Measurements from ENCODE around the gene SRGAP1.
A peak's percentile ranks its signal among the peaks of the same experiment; 100 is the strongest.

SRGAP1 gene

DNA sequence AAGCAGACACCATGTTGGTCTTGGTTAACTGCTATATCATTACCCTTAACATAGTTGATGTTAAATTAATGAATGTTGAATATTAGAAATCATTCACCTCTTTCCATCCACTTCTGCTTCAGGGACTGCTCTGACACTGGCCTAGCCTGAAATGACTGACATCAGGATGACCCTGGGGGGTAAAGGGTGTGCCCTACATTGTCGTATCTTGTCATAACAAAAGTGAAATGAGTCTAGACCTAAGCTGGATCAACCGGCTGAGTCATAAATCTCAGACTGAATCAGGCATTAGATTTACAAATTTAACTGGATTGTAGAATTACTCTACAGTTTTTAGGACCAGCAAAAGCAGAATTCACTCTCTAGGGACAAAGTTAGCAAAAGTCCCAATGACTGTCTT is 342.3 kb downstream of the SRGAP1 start:
- no peak for DNase-seq
- Histone ChIP-seq H3K36me3 (ENCODE audit: control insufficient read depth in 4 of 4, insufficient read depth in 4 of 4, low read length in 3 of 4) (peaks cover 0 to 4% (median 0%) of the 10 kb centered on the region in 4 experiments), H3K27me3 (replicated peaks in 2 of 5; ENCODE audit: control insufficient read depth in 4 of 5, insufficient read depth in 5 of 5, low read length in 4 of 5) (no peaks in the 10 kb centered on the region), H3K4me3 (ENCODE audit: control insufficient read depth in 1 of 7, extremely low read depth in 1 of 7, insufficient read depth in 4 of 7, low read depth in 2 of 7, low read length in 6 of 7) (no peak overlapping the region), H3K4me1 (ENCODE audit: control extremely low read depth in 1 of 4, control insufficient read depth in 4 of 4, insufficient read depth in 4 of 4, low read length in 3 of 4) (no peaks in the 10 kb centered on the region), H3K27ac (ENCODE audit: insufficient read depth in 1 of 2, low read depth in 1 of 2, low read length in 2 of 2, poor library complexity in 1 of 2, severe bottlenecking in 2 of 2) (no peak overlapping the region), H3K9me3 (ENCODE audit: control extremely low read depth in 1 of 5, control insufficient read depth in 4 of 5, insufficient read depth in 2 of 5, low read depth in 1 of 5, low read length in 4 of 5) (no peaks in the 10 kb centered on the region)
- no CpG with 5 or more reads among the region's 2 CpGs for WGBS (ENCODE audit: insufficient coverage)
- ChIA-PET CTCF (no interaction called here), POLR2A (no interaction called here)

DNA sequence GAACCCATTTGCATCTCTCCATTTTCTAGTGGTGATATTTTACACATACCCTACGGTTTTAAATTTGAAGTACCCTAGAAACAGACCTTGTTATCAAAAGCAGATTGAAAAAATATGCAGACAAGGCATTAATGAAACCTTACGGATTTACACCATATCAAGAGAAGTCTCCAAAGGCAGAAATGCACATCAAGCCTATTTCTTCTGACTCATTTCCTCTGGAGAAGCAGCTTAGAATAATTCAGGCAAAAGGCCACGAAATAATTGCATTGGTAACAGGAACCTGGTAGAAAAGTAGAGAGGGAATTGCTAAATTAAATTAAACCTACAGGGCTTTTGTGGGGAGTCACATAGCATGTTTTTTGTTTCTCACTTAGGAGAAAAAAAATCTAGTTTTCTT is 342.9 kb downstream of the SRGAP1 start:
- WGBS (ENCODE audit: insufficient coverage): 86% methylated on average over 1 of the region's 3 CpGs
- Histone ChIP-seq H3K27me3 (replicated peaks in 2 of 5; ENCODE audit: control insufficient read depth in 4 of 5, insufficient read depth in 5 of 5, low read length in 4 of 5) (no peaks in the 10 kb centered on the region), H3K36me3 (ENCODE audit: control insufficient read depth in 4 of 4, insufficient read depth in 4 of 4, low read length in 3 of 4) (peaks cover 0 to 9% (median 2%) of the 10 kb centered on the region in 4 experiments), H3K4me3 (ENCODE audit: control insufficient read depth in 1 of 7, extremely low read depth in 1 of 7, insufficient read depth in 4 of 7, low read depth in 2 of 7, low read length in 6 of 7) (no peak overlapping the region), H3K9me3 (ENCODE audit: control extremely low read depth in 1 of 5, control insufficient read depth in 4 of 5, insufficient read depth in 2 of 5, low read depth in 1 of 5, low read length in 4 of 5) (no peaks in the 10 kb centered on the region), H3K27ac (ENCODE audit: insufficient read depth in 1 of 2, low read depth in 1 of 2, low read length in 2 of 2, poor library complexity in 1 of 2, severe bottlenecking in 2 of 2) (no peak overlapping the region), H3K4me1 (ENCODE audit: control extremely low read depth in 1 of 4, control insufficient read depth in 4 of 4, insufficient read depth in 4 of 4, low read length in 3 of 4) (no peaks in the 10 kb centered on the region)
- peak in 2 of 3 donors; percentile 25 to 42 for DNase-seq
- CTCF ChIA-PET: no interaction called here
- POLR2A ChIA-PET: no interaction called here

DNA sequence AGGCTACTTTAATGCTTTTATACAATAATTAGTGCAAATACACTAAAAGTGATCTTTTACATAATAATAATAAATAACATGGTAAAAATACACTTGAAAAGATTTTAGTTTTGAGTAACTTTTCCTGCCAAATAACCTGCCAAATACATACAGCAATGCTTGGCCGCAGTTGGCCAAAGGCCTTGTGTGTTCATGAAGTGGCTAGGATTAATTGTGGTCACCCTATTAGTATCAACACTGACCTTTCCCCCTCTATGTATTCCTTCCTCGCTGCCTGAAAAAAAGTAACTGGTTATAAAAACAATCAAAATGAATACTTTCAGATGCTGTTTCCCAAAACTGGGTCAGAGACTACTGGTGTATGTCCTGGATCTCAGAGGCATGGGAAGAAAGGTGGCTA is 343.3 kb downstream of the SRGAP1 start:
- ChIA-PET POLR2A (no interaction called here), CTCF (no interaction called here)
- Histone ChIP-seq H3K4me3 (ENCODE audit: control insufficient read depth in 1 of 7, extremely low read depth in 1 of 7, insufficient read depth in 4 of 7, low read depth in 2 of 7, low read length in 6 of 7) (no peak overlapping the region), H3K9me3 (ENCODE audit: control extremely low read depth in 1 of 5, control insufficient read depth in 4 of 5, insufficient read depth in 2 of 5, low read depth in 1 of 5, low read length in 4 of 5) (no peaks in the 10 kb centered on the region), H3K27ac (ENCODE audit: insufficient read depth in 1 of 2, low read depth in 1 of 2, low read length in 2 of 2, poor library complexity in 1 of 2, severe bottlenecking in 2 of 2) (no peak overlapping the region), H3K4me1 (ENCODE audit: control extremely low read depth in 1 of 4, control insufficient read depth in 4 of 4, insufficient read depth in 4 of 4, low read length in 3 of 4) (no peaks in the 10 kb centered on the region), H3K27me3 (replicated peaks in 2 of 5; ENCODE audit: control insufficient read depth in 4 of 5, insufficient read depth in 5 of 5, low read length in 4 of 5) (no peaks in the 10 kb centered on the region), H3K36me3 (ENCODE audit: control insufficient read depth in 4 of 4, insufficient read depth in 4 of 4, low read length in 3 of 4) (peaks cover 0 to 14% (median 4%) of the 10 kb centered on the region in 4 experiments)
- DNase-seq: no peak
- 100% methylated on average over 1 of the region's 2 CpGs for WGBS (ENCODE audit: insufficient coverage)

DNA sequence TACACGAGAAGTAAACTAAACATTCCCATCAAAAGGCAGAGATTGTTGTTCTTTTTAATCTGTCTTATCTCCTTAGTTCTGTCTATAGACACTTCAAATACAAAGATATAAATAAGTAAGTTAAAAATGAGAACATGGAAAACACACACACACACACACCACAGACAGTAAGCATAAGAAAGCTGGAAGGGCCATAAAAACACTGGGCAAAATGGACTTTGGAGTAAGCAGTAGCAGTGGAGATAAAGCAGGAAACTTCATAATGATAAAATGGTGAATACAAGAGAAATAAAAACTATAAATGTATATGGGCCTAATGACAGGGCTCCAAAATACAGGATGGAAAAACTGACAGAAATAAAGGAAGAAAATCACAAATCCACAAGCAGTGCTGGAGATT is 345.0 kb downstream of the SRGAP1 start:
- Histone ChIP-seq H3K4me1 (ENCODE audit: control extremely low read depth in 1 of 4, control insufficient read depth in 4 of 4, insufficient read depth in 4 of 4, low read length in 3 of 4) (no peaks in the 10 kb centered on the region), H3K27me3 (replicated peaks in 2 of 5; ENCODE audit: control insufficient read depth in 4 of 5, insufficient read depth in 5 of 5, low read length in 4 of 5) (no peaks in the 10 kb centered on the region), H3K36me3 (ENCODE audit: control insufficient read depth in 4 of 4, insufficient read depth in 4 of 4, low read length in 3 of 4) (peaks cover 7 to 23% (median 15%) of the 10 kb centered on the region in 4 experiments), H3K9me3 (ENCODE audit: control extremely low read depth in 1 of 5, control insufficient read depth in 4 of 5, insufficient read depth in 2 of 5, low read depth in 1 of 5, low read length in 4 of 5) (no peaks in the 10 kb centered on the region), H3K4me3 (ENCODE audit: control insufficient read depth in 1 of 7, extremely low read depth in 1 of 7, insufficient read depth in 4 of 7, low read depth in 2 of 7, low read length in 6 of 7) (no peak overlapping the region), H3K27ac (ENCODE audit: insufficient read depth in 1 of 2, low read depth in 1 of 2, low read length in 2 of 2, poor library complexity in 1 of 2, severe bottlenecking in 2 of 2) (no peak overlapping the region)
- ChIA-PET CTCF (no interaction called here), POLR2A (no interaction called here)
- DNase-seq: no peak
- no CpG with 5 or more reads among the region's 1 CpG for WGBS (ENCODE audit: insufficient coverage)

DNA sequence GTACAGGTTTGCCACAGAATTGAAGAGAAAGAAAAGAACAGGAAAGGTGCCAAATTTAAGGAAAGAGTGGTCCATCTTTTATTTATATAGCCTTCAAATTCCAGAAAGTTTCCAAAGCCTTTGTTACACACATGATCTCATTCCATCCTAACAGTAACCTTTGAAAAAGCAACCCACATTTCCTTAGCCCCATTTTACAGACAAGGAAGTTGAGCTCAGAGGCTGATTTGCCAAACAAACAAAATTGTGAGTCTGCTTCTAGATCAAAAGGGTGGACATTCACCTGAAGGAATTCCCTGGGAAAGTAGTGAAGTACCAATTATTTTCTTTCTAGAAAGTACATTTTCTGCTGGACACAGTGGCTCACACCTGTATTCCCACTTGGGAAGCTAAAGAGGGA is 345.6 kb downstream of the SRGAP1 start:
- Histone ChIP-seq H3K27ac (ENCODE audit: insufficient read depth in 1 of 2, low read depth in 1 of 2, low read length in 2 of 2, poor library complexity in 1 of 2, severe bottlenecking in 2 of 2) (no peak overlapping the region), H3K9me3 (ENCODE audit: control extremely low read depth in 1 of 5, control insufficient read depth in 4 of 5, insufficient read depth in 2 of 5, low read depth in 1 of 5, low read length in 4 of 5) (no peaks in the 10 kb centered on the region)

DNA sequence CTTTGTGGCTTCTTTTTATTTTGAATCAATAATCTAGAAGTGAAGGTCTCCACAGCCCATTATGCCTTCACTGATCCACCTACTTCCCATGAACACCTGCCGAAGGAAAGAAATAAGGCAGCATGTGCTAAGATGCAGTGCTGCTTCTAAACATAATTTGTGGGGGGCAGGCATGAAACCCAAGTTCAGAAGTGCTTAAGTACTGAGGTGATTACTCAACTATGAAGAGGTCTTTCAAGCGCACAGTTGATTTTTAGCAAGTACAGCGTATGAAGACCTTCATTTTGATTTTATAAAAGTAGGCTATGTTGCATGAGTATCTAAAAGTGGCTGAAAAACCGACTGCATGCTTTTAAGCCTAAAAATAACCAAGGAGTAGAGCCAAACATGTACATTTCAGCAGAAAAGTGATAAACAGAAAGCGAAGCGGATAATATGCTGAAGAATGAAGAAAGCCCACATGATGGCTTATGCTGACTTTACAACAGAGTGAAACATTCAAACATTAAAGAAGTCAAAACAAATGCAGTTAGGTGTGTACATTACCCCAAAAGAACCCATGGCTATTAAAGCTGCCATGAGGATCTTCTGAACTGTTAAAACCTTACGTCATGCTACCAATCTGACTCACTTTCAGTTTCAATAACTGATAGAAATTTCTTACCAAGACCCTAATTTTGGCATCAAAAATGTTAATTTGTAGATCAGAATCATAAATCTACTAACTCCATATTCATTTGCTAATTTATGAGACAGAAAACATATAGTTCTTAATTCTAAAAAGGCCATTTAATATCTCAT is 348.3 kb downstream of the SRGAP1 start:
- ChIA-PET CTCF (no interaction called here), POLR2A (no interaction called here)
- H3K36me3 ChIP-seq (ENCODE audit: control insufficient read depth in 4 of 4, insufficient read depth in 4 of 4, low read length in 3 of 4): peaks cover 7 to 27% (median 20%) of the 10 kb centered on the region in 4 experiments
- no peak overlapping the region for H3K4me3 ChIP-seq (ENCODE audit: control insufficient read depth in 1 of 7, extremely low read depth in 1 of 7, insufficient read depth in 4 of 7, low read depth in 2 of 7, low read length in 6 of 7)
- 94% methylated on average over 3 of the region's 7 CpGs for WGBS (ENCODE audit: insufficient coverage)
- H3K27ac ChIP-seq (ENCODE audit: insufficient read depth in 1 of 2, low read depth in 1 of 2, low read length in 2 of 2, poor library complexity in 1 of 2, severe bottlenecking in 2 of 2): no peak overlapping the region
- H3K4me1 ChIP-seq (ENCODE audit: control extremely low read depth in 1 of 4, control insufficient read depth in 4 of 4, insufficient read depth in 4 of 4, low read length in 3 of 4): no peaks in the 10 kb centered on the region
- no peaks in the 10 kb centered on the region for H3K9me3 ChIP-seq (ENCODE audit: control extremely low read depth in 1 of 5, control insufficient read depth in 4 of 5, insufficient read depth in 2 of 5, low read depth in 1 of 5, low read length in 4 of 5)
- H3K27me3 ChIP-seq (replicated peaks in 2 of 5; ENCODE audit: control insufficient read depth in 4 of 5, insufficient read depth in 5 of 5, low read length in 4 of 5): no peaks in the 10 kb centered on the region
- no peak for DNase-seq

More for the DNA sequence above, 345.6 kb downstream of the SRGAP1 start:
- H3K36me3 ChIP-seq (ENCODE audit: control insufficient read depth in 4 of 4, insufficient read depth in 4 of 4, low read length in 3 of 4): peaks cover 7 to 25% (median 19%) of the 10 kb centered on the region in 4 experiments
- H3K27me3 ChIP-seq (replicated peaks in 2 of 5; ENCODE audit: control insufficient read depth in 4 of 5, insufficient read depth in 5 of 5, low read length in 4 of 5): no peaks in the 10 kb centered on the region
- no peak for DNase-seq
- no peak overlapping the region for H3K4me3 ChIP-seq (ENCODE audit: control insufficient read depth in 1 of 7, extremely low read depth in 1 of 7, insufficient read depth in 4 of 7, low read depth in 2 of 7, low read length in 6 of 7)
- ChIA-PET POLR2A (no interaction called here), CTCF (no interaction called here)
- no peaks in the 10 kb centered on the region for H3K4me1 ChIP-seq (ENCODE audit: control extremely low read depth in 1 of 4, control insufficient read depth in 4 of 4, insufficient read depth in 4 of 4, low read length in 3 of 4)

DNA sequence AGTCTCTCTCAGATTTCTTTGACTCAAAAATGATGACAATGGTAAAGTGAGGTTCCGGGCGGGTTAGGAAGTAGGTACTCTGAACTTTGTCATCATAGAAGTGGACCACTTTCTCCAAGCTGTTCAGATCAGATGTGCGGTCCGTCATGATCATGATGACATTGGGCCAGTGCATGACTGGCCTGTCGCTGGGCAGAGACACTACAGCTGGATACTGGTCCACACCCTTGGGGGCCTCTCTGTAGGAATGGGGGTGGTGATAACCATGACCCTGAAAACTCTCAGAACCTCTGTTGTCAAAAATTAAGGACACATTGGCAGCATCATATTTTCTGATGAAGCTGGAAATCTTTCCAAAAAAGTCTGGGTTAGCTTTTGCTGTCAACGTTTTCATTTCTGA is 349.4 kb downstream of the SRGAP1 start:
- Histone ChIP-seq H3K36me3 (ENCODE audit: control insufficient read depth in 4 of 4, insufficient read depth in 4 of 4, low read length in 3 of 4) (peaks cover 7 to 27% (median 20%) of the 10 kb centered on the region in 4 experiments), H3K27me3 (replicated peaks in 2 of 5; ENCODE audit: control insufficient read depth in 4 of 5, insufficient read depth in 5 of 5, low read length in 4 of 5) (no peaks in the 10 kb centered on the region), H3K4me1 (ENCODE audit: control extremely low read depth in 1 of 4, control insufficient read depth in 4 of 4, insufficient read depth in 4 of 4, low read length in 3 of 4) (no peaks in the 10 kb centered on the region), H3K9me3 (ENCODE audit: control extremely low read depth in 1 of 5, control insufficient read depth in 4 of 5, insufficient read depth in 2 of 5, low read depth in 1 of 5, low read length in 4 of 5) (no peaks in the 10 kb centered on the region), H3K27ac (ENCODE audit: insufficient read depth in 1 of 2, low read depth in 1 of 2, low read length in 2 of 2, poor library complexity in 1 of 2, severe bottlenecking in 2 of 2) (no peak overlapping the region), H3K4me3 (ENCODE audit: control insufficient read depth in 1 of 7, extremely low read depth in 1 of 7, insufficient read depth in 4 of 7, low read depth in 2 of 7, low read length in 6 of 7) (no peak overlapping the region)
- WGBS (ENCODE audit: insufficient coverage): 100% methylated on average over 6 of the region's 6 CpGs
- POLR2A ChIA-PET: no interaction called here
- CTCF ChIA-PET: no interaction called here
- DNase-seq: no peak
